GM23248 (cell line): ENCODE data around the gene SART3.

Source experiments
- EZH2 ChIP-seq: fragments of 200-600 bp; sonication (generic); IDR thresholded peaks from 2 replicates; pipeline ENCODE4 v1.6.1; 2018; ENCODE audit warnings: antibody characterized with exemption, mild to moderate bottlenecking; ENCODE audit not compliant: insufficient read depth, poor library complexity, severe bottlenecking
- EZH2phosphoT487 ChIP-seq: fragments of 200-600 bp; sonication (generic); IDR thresholded peaks from 2 replicates; pipeline ENCODE4 v1.6.1; 2018; ENCODE audit warnings: antibody characterized with exemption, moderate library complexity, mild to moderate bottlenecking, low read depth; ENCODE audit not compliant: insufficient read depth

DNA sequence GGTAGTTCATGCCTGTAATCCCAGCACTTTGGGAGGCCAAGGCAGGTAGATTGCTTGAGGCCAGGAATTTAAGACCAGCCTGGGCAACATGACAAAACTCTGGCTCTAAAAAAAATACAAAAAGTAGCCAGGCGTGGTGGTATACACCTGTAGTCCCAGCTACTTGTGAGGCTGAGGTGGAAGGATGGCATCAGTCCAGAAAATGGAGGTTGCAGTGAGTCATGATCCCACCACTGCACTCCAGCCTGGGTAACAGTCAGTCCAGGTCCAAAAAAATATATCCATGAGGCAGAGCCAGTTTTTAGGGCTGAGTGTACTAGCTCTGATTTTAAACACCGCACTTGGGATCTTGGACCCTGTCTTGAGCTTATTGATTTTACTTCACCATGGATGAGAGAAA is 76.5 kb downstream of the SART3 start:
- no peak for TF ChIP-seq EZH2phosphoT487
- no peak for TF ChIP-seq EZH2
